GM12865 (cell line): Measurements from ENCODE around the gene LYRM7.

Experiments used
- DNase-seq: peaks from one replicate; pipeline ENCODE4 v3.0.0; 2010; ENCODE audit warnings: low read depth
- H3K4me3 ChIP-seq: 2 replicates; pipeline ENCODE4 v1.5.1; 2011; ENCODE audit warnings: mild to moderate bottlenecking, low read depth, low read length, control low read depth
- TF ChIP-seq, protein P1 (sequence below): IDR thresholded peaks from 2 replicates; pipeline ENCODE4 v1.5.1; 2011; ENCODE audit warnings: low read length, control low read depth, low read depth, inconsistent platforms; ENCODE audit not compliant: insufficient read depth; ENCODE audit errors: missing control alignments

The LYRM7 gene

GRCh38 chr5:131164191-131165118 is 6.3 kb upstream of the LYRM7 start:
- DNase-seq = peak; percentile 83
- peak overlapping the region; percentile 99 for H3K4me3 ChIP-seq
- TF ChIP-seq, protein P1, sequence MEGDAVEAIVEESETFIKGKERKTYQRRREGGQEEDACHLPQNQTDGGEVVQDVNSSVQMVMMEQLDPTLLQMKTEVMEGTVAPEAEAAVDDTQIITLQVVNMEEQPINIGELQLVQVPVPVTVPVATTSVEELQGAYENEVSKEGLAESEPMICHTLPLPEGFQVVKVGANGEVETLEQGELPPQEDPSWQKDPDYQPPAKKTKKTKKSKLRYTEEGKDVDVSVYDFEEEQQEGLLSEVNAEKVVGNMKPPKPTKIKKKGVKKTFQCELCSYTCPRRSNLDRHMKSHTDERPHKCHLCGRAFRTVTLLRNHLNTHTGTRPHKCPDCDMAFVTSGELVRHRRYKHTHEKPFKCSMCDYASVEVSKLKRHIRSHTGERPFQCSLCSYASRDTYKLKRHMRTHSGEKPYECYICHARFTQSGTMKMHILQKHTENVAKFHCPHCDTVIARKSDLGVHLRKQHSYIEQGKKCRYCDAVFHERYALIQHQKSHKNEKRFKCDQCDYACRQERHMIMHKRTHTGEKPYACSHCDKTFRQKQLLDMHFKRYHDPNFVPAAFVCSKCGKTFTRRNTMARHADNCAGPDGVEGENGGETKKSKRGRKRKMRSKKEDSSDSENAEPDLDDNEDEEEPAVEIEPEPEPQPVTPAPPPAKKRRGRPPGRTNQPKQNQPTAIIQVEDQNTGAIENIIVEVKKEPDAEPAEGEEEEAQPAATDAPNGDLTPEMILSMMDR = peak; percentile 23

DNA sequence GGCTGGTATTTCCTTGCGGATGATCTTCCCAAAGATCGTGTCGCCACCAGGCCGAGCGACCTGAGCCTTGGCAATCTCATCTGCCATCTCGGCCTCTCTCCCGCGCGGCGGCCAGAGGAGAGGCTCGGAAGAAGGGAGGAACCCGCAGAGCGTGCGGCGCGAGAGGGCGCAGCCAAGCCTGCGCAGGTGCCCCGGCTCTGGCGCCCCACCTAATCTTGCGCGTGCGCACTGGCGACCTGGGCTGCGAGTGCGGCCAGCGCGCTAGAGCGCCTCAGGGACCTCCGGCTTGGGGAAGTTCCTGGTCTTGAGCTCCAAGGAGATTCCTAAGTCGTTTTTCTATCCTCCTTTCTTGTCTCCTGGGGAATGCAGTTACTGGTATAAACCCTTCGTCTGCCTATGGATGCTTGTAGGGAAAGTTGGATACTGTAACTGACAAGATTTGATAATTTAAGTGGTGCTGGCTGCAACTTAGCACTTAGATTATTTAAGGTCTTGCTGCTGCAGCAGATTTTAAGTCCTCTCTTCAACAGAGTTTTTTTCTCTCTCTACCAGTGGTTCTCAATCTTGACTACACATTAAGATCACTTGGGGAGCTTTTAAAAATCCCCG is 5.5 kb upstream of the LYRM7 start, which contains the start of gene HINT1:
Gene HINT1, minus strand, starts transcription at position 138 of the 609 bp plus-strand sequence. Its CDS starts 51 bp downstream, at position 87.
- peak; percentile 96 for DNase-seq
- TF ChIP-seq, protein P1 = peak; percentile 29
- H3K4me3 ChIP-seq = peak within 1 kb of the TSS; percentile 99

DNA sequence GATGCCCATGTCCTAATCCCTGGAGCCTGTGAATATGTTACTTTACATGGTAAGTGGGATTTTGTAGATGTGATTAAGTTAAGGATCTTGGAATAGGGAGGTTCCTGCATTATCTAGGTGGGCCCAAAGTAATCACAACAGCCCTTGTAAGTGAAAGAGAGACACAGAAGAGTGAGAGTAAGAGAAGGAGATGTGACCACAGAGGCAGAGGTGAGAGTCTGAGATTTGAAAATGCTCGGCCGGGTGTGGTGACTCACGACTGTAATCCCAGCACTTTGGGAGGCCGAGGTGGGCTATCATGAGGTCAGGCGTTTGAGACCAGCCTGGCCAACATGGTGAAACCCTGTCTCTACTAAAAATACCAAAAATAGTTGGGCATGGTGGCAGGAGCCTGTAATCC is 3.1 kb upstream of the LYRM7 start:
- no peak for DNase-seq
- TF ChIP-seq, protein P1 = no peak
- no peak overlapping the region for H3K4me3 ChIP-seq

- peak overlapping the region; percentile 80 for H3K4me3 ChIP-seq
- TF ChIP-seq, protein P1 = no peak
These were observed 769 bp upstream of the LYRM7 start for GRCh38 chr5:131169810-131170539.

DNA sequence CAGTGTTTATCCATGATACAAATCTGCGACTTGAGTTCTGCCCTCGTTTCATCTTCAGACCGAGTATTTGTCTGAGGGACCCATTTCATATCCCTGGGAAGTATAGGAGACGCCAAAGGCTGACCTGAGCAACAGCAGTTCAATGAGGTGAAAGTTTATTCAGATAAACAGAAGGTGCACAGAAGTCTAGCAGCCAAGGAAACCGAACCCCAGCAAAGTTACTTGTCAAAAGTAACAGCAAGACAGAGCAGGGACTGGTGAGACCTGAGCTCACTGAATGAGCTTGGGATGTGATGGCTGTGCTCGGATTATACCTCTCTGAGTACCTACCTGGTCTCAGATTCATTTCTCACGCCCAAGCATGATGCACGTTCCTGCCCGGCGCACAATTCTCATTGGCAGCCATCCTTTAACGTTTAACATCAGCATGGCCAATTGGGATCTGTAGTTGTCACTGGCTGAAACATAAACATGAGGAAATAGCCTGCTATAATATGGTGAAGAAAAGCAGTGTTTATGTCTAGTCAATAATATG is 599 bp downstream of the LYRM7 start:
- peak; percentile 59 for DNase-seq
- TF ChIP-seq, protein P1 = no peak
- H3K4me3 ChIP-seq = peak overlapping the region; percentile 75

More at GRCh38 chr5:131169810-131170539, 769 bp upstream of the LYRM7 start:
- DNase-seq = no peak

DNA sequence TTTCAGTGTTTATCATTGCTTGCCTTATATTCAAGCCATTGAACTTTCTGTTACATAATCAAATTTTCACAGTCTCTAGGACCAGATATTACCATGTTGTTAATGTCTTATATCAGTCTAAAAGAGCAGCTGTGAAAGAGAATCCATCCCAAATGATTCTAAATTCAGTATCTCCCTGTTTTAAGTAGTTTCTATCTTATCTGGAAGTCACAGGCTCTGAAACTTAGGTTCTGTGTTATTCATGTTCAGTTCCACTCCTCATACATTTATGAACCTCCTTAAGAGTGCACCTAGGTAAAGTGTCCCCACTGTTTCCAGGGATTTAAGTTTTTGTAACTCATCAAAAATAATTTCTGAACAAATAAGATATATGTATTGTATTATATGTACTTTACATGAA is 9.7 kb downstream of the LYRM7 start:
- no peak overlapping the region for H3K4me3 ChIP-seq
- TF ChIP-seq, protein P1 = no peak
- DNase-seq = no peak
